Ramos (cell line): Measurements from ENCODE around the gene SSX3.
"Not testable (repeated sequence)": the region's sequence is repeated elsewhere in the genome, so short reads cannot be mapped to it uniquely, and the experiment has no call there.

ENCODE experiments used
- in situ Hi-C: fragments of 300-500 bp; cut with MboI; formaldehyde crosslinking; loops from one replicate; pipeline ENCODE4 v1.14.3; 2022; ENCODE audit warnings: low sequenced_read_pairs; ENCODE audit not compliant: unreplicated experiment

Gene SSX3, protein sequence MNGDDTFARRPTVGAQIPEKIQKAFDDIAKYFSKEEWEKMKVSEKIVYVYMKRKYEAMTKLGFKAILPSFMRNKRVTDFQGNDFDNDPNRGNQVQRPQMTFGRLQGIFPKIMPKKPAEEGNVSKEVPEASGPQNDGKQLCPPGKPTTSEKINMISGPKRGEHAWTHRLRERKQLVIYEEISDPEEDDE

DNA sequence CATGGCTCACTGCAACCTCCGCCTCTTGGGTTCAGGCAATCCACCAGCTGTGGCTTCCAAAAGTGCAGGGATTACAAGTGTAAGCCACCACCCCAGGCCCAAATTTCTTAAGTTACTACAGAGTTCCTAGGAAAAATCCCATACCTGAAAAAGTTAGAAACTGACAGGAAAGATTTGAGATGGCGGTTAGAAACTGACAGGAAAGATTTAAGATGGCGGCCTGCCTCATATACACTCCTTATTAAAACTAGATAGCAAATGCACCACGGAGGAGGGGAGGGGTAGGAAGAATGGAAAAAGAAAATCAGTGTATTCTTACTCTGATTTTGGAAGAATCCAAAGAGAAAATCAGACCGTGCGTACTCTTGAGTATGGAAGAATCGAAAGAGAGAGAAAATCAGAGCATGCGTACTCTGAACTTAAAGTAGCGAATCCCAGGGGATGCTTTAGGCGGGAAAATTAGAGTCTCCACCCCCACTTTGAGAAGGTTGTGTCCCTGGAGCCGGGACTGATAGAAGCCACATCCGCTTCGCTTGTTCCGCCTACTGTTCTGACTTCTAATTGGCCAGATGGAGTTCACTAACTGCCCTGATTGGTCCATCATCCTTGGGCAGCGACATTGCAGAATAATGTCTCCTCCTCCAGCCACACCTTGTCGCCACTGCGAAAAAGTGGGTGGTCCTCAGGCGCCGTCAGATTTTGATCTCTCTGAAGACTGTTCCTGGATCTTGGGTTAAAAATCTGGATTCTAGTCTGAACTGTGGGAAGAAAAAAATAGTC lies at the start of gene SSX3:
SSX3 (minus strand) TSS at position 389 of the 780 bp plus-strand sequence. CDS start 1,454 bp downstream, outside the sequence.
- in situ Hi-C loops: not testable (repeated sequence)

DNA sequence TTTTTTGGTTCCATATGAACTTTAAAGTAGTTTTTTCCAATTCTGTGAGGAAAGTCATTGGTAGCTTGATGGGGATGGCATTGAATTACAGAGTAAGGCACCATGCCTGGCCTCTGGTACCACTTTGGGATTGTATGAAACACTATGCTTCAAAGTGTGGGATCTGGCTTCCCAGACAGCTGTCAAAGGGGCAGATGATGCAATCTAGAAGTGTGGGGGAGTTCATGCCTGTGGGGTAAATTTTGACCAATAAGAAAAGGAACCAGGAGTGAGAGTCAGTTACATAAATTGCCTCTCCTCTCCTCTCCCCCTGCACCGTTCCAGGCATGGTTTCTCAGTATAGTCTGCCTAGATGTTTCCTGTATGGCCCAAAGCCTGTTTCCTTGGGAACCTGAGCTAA lies 41.3 kb upstream of the SSX3 start:
- in situ Hi-C loops: not testable (repeated sequence)

DNA sequence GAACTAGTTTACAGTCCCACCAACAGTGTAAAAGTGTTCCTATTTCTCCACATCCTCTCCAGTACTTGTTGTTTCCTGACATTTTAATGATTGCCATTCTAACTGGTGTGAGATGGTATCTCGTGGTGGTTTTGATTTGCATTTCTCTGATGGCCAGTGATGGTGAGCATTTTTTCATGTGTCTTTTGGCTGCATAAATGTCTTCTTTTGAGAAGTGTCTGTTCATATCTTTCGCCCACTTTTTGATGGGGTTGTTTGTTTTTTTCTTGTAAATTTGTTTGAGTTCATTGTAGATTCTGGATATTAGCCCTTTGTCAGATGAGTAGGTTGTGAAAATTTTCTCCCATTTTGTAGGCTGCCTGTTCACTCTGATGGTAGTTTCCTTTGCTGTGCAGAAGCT lies 40.4 kb upstream of the SSX3 start:
- in situ Hi-C loops: not testable (repeated sequence)

DNA sequence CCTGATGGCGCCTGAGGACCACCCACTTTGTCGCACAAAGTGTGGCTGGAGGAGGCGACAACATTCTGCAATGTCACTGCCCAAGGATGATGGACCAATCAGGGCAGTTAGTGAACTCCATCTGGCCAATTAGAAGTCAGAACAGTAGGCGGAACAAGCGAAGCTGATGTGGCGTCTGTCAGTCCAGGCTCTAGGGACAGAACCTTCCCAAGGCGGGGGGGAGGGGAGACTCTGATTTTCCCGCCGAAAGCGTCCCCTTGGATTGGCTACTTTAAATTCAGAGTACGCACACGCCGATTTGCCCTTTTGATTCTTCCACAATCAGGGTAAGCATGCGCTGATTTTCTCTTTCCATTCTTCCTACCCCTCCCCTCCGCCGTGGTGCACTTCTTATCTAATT lies 26.7 kb upstream of the SSX3 start, which contains the start of gene SSX4:
SSX4 (plus strand) TSS at position 301 of the 400 bp plus-strand sequence. CDS start 515 bp downstream, outside the sequence.
- in situ Hi-C loops: not testable (repeated sequence)

DNA sequence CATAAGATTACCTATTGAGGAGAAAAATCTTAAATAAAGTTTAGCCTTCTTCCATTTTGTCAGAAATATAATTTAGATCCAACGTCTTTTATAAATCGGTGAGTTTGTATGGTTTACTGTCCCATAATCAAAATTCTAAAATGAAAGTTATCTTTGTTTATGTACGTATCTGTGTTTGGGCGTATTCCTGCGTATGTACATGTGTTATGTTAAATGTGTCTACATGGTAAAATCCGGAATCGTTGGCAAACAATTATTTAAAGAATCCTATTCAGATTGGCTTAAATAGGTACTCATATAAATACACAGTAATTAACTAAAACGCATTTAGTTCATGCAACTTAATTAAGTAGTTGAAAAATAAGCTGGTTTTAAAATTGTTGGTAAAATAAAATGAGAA lies 13.9 kb upstream of the SSX3 start:
- in situ Hi-C loops: not testable (repeated sequence)

DNA sequence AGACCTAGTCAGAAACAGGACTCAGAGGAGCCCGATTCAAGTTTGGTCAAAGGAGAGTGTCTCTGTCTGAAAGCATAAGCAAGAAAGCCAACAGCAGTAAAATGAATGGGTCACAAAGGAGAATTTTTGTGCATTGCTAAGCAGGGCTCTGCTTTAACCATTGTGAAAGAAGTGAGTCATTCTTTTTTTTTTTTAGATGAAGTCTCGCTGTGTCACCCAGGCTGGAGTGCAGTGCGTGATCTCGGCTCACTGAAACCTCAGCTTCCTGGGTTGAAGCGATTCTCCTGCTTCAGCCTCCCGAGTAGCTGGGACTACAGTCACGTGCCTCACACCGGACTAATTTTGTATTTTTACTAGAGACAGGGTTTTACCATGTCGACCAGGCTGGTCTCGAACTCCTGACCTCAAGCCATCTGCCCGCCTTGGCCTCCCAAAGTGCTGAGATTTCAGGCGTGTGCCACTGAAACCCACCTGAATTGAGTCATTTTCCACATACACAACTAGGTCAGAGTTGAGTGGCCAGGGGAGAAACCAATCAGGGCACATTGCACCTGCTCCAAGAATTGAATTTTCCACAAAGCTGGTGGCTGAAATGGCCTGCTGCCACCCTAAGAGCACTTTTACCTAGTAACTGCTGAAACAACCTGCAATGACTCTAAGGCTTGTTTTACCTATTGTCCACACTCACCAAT lies 11.4 kb upstream of the SSX3 start:
- in situ Hi-C loops: not testable (repeated sequence)

DNA sequence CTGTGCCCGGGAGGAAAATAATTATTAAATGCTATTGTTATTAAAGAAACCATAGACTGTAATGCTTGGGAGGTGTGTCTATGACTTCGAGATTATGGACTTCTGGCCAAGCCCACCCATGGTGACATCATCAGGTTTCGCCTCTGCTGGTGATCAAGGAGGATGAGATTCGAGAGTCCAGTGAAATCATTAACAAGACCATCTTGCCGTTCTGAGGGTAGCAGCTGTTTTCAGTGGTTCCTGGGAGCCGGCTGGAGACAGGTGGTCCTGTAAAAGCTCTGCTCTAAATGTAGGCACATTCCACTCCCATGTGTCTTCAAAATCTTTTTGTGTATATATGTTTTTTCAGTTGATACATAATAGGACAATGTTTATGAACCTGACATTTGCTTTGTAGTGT lies 2.8 kb upstream of the SSX3 start:
- in situ Hi-C loops: not testable (repeated sequence)

DNA sequence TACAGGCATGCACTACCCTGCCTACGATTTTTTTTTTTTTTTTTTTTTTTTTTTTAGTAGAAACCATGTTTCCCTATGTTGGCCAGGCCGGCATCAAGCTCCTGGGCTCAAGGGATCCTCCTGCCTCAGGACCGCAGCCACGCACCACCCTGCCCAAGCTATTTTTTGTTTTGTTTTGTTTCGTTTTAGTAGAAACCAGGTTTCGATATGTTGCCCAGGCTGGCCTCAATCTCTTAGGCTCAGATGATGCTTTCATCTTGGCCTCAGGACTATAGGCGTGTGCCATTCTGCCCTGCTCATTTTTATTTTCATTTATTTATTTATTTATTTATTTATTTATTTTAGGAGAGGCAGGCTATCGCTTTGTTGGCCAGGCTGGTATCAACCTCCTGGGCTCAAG lies 1.2 kb upstream of the SSX3 start:
- in situ Hi-C loops: no loop called here

DNA sequence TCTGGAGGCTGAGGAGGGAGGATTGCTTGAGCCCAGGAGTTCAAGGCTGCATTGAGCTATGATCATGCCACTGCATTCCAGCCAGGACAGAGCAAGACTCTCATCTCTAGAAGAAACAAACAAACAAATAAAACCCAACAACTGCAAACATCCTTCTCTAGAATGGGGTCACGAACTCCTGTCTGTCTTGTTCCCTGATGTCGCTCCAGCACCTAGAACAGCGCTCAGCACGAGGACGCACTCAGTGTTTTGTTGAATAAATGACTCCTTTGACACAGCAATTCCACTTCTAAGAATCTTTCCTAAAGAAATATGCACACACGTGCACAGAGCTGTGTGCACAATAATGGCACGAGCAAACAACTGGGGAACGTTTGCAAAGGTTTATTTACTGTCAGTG lies 10.4 kb downstream of the SSX3 start:
- in situ Hi-C loops: not testable (repeated sequence)

DNA sequence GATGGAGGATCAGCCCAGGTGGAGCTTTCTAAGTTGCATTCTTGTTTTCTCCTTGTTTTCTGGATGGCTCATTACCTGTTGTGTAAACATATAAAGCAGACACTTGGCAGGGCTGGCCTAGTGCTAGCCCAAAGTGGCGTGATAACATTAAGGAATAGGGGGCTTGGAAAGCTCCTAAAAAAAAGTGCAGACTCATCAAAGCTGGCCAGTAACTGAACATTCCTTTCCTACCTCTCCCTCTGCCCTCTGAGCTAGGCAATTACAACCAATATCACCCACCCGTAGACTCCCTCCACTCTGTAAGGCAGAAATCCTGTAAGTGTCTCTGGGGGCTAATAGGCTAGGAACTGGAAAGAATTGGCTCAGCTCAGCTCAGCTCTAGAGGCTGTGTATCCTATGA lies 42.5 kb downstream of the SSX3 start:
- in situ Hi-C loops: not testable (repeated sequence)

DNA sequence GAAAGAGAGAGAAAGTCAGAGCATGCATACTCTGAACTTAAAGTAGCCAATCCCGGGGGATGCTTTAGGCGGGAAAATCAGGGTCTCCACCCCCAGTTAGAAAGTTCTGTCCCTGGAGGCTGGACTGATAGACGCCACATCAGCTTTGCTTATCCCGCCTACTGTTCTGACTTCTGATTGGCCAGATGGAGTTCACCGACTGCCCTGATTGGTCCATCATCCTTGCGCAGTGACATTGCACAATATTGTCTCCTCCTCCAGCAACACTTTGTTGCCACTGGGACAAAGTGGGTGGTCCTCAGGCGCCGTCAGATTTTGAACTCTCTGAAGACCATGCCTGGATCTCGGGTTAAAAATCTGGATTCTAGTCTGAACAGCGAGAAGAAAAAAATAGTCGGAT lies 50.3 kb downstream of the SSX3 start:
- in situ Hi-C loops: no loop called here
